ENCODE measurements around the gene ARFGAP3. TPM values are rescaled to one million over a fixed set of nuclear protein-coding genes. Genes with fewer than 3 reads are reported as not detected.

The ARFGAP3 gene
- total and polyA plus RNA-seq, 7 experiments from 2014 or later, result 22.9 to 38.4 (median 30.6) TPM

- Histone ChIP-seq H3K4me1 (ENCODE audit: control insufficient read depth in 2 of 2, insufficient read depth in 2 of 2, low read length in 2 of 2) (peaks cover 11 to 23% of the 10 kb centered on the region in 2 donors), H3K9me3 (ENCODE audit: control insufficient read depth in 2 of 3, low read length in 3 of 3) (no peaks in the 10 kb centered on the region), H3K27me3 (ENCODE audit: control insufficient read depth in 2 of 2, insufficient read depth in 2 of 2, low read length in 2 of 2) (no peaks in the 10 kb centered on the region), H3K36me3 (ENCODE audit: control insufficient read depth in 2 of 3, insufficient read depth in 3 of 3, low read length in 3 of 3) (peaks cover 0 to 51% (median 11%) of the 10 kb centered on the region in 3 experiments), H3K4me3 (ENCODE audit: low read length) (no peak overlapping the region), H3K27ac (ENCODE audit: low read depth, low read length) (no peak overlapping the region)
- Mint-ChIP-seq H3K27me3 (no peaks in the 10 kb centered on the region), H3K27ac (peak overlapping the region in 3 of 9 donors; percentile 9 to 30 (median 25)), H3K4me1 (peaks cover 16 to 56% (median 37%) of the 10 kb centered on the region in 7 donors), H3K4me3 (no peak overlapping the region), H3K9me3 (no peaks in the 10 kb centered on the region), H3K36me3 (peaks cover 6 to 17% (median 11%) of the 10 kb centered on the region in 5 donors)
- POLR2A ChIA-PET, result interaction anchor here (0.9 kb wide), 1 partner anchor 10 kb away, joined by 3 read pairs; no protein-coding TSS in a partner anchor
- ATAC-seq, result no peak
- CTCF ChIA-PET, result no interaction called here
- DNase-seq, result no peak
- intact Hi-C loops (cut with micrococcal nuclease), result no loop called here
These were observed 35.1 kb upstream of the ARFGAP3 start for GRCh38 chr22:42892156-42892555.

DNA sequence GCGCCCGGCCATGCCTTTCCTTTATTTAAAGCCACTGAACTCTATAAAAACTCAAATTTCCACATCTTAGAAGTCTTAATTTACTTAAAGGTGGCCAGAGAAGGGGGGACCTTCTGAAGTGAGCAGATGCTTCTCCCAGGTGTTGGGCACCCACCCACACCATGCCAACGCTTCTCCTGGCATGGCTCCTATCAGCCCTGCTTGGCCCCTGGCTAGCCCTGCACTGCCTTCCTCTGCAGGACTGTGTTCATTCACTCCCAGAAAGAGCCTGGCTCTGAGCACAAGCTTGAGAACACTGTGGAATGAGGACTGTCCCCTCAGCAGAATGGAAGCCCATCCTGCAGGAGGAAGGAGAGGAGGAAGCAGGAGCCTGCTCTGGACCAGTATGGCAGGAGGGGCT lies 34.6 kb upstream of the ARFGAP3 start:
- no peak for ATAC-seq
- Histone ChIP-seq H3K27me3 (ENCODE audit: control insufficient read depth in 2 of 2, insufficient read depth in 2 of 2, low read length in 2 of 2) (no peaks in the 10 kb centered on the region), H3K4me3 (ENCODE audit: low read length) (no peak overlapping the region), H3K36me3 (ENCODE audit: control insufficient read depth in 2 of 3, insufficient read depth in 3 of 3, low read length in 3 of 3) (peaks cover 0 to 55% (median 11%) of the 10 kb centered on the region in 3 experiments), H3K4me1 (ENCODE audit: control insufficient read depth in 2 of 2, insufficient read depth in 2 of 2, low read length in 2 of 2) (peaks cover 11 to 23% of the 10 kb centered on the region in 2 donors), H3K27ac (ENCODE audit: low read depth, low read length) (no peak overlapping the region), H3K9me3 (ENCODE audit: control insufficient read depth in 2 of 3, low read length in 3 of 3) (no peaks in the 10 kb centered on the region)
- no peaks in the 10 kb centered on the region for H3K27me3 Mint-ChIP-seq
- H3K9me3 Mint-ChIP-seq, result no peaks in the 10 kb centered on the region
- intact Hi-C loops (cut with micrococcal nuclease), result no loop called here
- no peak for DNase-seq
- peak overlapping the region in 2 of 9 donors; percentile 9 to 18 for H3K27ac Mint-ChIP-seq
- peaks cover 16 to 54% (median 35%) of the 10 kb centered on the region in 7 donors for H3K4me1 Mint-ChIP-seq
- ChIA-PET POLR2A (interaction anchor here (0.9 kb wide), 1 partner anchor 10 kb away, joined by 3 read pairs; no protein-coding TSS in a partner anchor), CTCF (no interaction called here)
- H3K4me3 Mint-ChIP-seq, result no peak overlapping the region
- H3K36me3 Mint-ChIP-seq, result peaks cover 6 to 17% (median 11%) of the 10 kb centered on the region in 5 donors

- no peaks in the 10 kb centered on the region for H3K27me3 ChIP-seq (ENCODE audit: control insufficient read depth in 2 of 2, insufficient read depth in 2 of 2, low read length in 2 of 2)
- H3K9me3 Mint-ChIP-seq, result no peaks in the 10 kb centered on the region
- H3K36me3 Mint-ChIP-seq, result peaks cover 6 to 17% (median 11%) of the 10 kb centered on the region in 5 donors
- ATAC-seq, result no peak
- intact Hi-C loops (cut with micrococcal nuclease), result no loop called here
- H3K9me3 ChIP-seq (ENCODE audit: control insufficient read depth in 2 of 3, low read length in 3 of 3), result no peaks in the 10 kb centered on the region
- peaks cover 0 to 62% (median 11%) of the 10 kb centered on the region in 3 experiments for H3K36me3 ChIP-seq (ENCODE audit: control insufficient read depth in 2 of 3, insufficient read depth in 3 of 3, low read length in 3 of 3)
- H3K27ac ChIP-seq (ENCODE audit: low read depth, low read length), result no peak overlapping the region
- ChIA-PET CTCF (no interaction called here), POLR2A (interaction anchor here (0.9 kb wide), 1 partner anchor 11 kb away, joined by 3 read pairs; no protein-coding TSS in a partner anchor)
- H3K4me3 ChIP-seq (ENCODE audit: low read length), result no peak overlapping the region
- peaks cover 16 to 47% (median 28%) of the 10 kb centered on the region in 7 donors for H3K4me1 Mint-ChIP-seq
- H3K27ac Mint-ChIP-seq, result peak overlapping the region in 1 of 9 donors; percentile 60
- no peaks in the 10 kb centered on the region for H3K27me3 Mint-ChIP-seq
- DNase-seq, result no peak
- peaks cover 11 to 17% of the 10 kb centered on the region in 2 donors for H3K4me1 ChIP-seq (ENCODE audit: control insufficient read depth in 2 of 2, insufficient read depth in 2 of 2, low read length in 2 of 2)
- no peak overlapping the region for H3K4me3 Mint-ChIP-seq
These were observed 33.9 kb upstream of the ARFGAP3 start for GRCh38 chr22:42891008-42891407.

DNA sequence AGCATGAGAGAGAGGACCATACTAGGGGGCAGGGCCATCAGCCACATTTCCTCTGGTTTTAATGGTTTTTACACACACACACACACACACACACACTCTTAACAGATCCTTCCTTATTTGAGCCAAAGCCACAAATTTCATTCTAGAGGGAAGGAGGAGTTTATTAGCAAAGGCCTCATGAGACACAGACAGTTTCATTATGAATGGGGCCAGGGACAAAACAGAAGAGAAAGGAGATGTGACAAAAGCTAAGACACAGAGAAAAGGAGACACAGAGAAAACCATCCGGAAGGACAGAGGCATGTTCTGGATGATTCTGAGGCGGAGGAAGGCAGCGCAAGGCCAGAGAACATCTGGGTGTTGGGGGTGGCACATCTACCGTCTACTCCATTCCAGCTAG lies 32.2 kb upstream of the ARFGAP3 start:
- no peak overlapping the region for H3K27ac ChIP-seq (ENCODE audit: low read depth, low read length)
- no peaks in the 10 kb centered on the region for H3K27me3 ChIP-seq (ENCODE audit: control insufficient read depth in 2 of 2, insufficient read depth in 2 of 2, low read length in 2 of 2)
- DNase-seq (no peak), ATAC-seq (peak; percentile 81)
- ChIA-PET CTCF (no interaction called here), POLR2A (no interaction called here)
- no peaks in the 10 kb centered on the region for H3K9me3 Mint-ChIP-seq
- H3K36me3 Mint-ChIP-seq, result peaks cover 6 to 22% (median 11%) of the 10 kb centered on the region in 5 donors
- H3K9me3 ChIP-seq (ENCODE audit: control insufficient read depth in 2 of 3, low read length in 3 of 3), result no peaks in the 10 kb centered on the region
- intact Hi-C loops (cut with micrococcal nuclease), result no loop called here
- peaks cover 5 to 31% (median 11%) of the 10 kb centered on the region in 7 donors for H3K4me1 Mint-ChIP-seq
- no peak overlapping the region for H3K4me3 ChIP-seq (ENCODE audit: low read length)
- H3K36me3 ChIP-seq (ENCODE audit: control insufficient read depth in 2 of 3, insufficient read depth in 3 of 3, low read length in 3 of 3), result peaks cover 0 to 79% (median 12%) of the 10 kb centered on the region in 3 experiments
- H3K27me3 Mint-ChIP-seq, result no peaks in the 10 kb centered on the region
- H3K4me3 Mint-ChIP-seq, result peak overlapping the region in 1 of 10 donors; percentile 43
- H3K27ac Mint-ChIP-seq, result peak overlapping the region in 4 of 9 donors; percentile 8 to 60 (median 42)
- H3K4me1 ChIP-seq (ENCODE audit: control insufficient read depth in 2 of 2, insufficient read depth in 2 of 2, low read length in 2 of 2), result peaks cover 0 to under 1% of the 10 kb centered on the region in 2 donors

DNA sequence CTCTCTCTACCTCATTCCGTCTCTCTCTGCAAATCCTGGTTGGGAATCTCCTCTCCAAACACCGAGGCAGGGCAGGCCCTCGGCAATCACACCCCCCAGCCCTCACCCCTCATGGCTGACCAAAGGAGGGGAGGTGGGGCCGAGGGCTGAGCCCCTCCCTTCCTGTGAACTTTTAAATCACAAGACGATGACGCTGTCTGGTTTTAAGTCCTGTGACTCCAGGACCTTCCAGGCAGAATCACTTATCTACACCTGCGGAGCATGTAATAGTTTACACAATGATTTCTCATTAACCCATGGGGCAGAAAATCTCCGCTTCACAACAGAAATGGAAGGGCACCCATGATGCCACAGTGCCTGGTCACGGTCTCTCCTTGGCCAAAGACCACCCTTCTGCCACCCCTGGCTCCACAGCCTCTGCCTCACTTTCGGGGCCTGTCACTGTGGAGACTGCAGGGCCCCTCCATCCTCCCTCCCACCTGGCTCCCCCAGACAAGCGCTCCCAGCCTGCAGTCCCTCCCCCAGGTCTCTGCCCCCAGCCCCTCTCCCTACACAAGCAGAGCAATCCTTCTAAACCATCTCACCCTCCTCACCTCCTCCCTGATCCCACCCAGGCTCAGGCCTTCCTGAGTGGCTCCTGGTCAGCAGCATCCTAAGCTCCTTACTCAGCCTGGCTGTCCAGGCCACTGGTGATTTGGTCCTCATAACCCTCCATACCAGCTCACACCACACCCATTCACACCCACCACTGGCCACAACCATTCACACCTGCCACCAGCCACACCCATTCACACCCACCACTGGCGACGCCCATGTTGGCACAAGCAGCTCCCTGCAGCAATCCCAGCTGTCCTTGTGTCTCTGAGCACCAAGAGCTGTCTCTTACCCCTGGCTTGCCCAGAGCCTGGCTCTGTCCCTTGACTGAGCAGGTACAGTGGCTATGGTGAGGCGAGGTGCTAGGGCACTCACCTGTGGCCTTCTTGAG lies 30.7 kb upstream of the ARFGAP3 start:
- H3K4me1 ChIP-seq (ENCODE audit: control insufficient read depth in 2 of 2, insufficient read depth in 2 of 2, low read length in 2 of 2), result no peaks in the 10 kb centered on the region
- no peak overlapping the region for H3K27ac ChIP-seq (ENCODE audit: low read depth, low read length)
- ATAC-seq (no peak), DNase-seq (no peak)
- no peaks in the 10 kb centered on the region for H3K9me3 ChIP-seq (ENCODE audit: control insufficient read depth in 2 of 3, low read length in 3 of 3)
- H3K36me3 ChIP-seq (ENCODE audit: control insufficient read depth in 2 of 3, insufficient read depth in 3 of 3, low read length in 3 of 3), result peaks cover 0 to 87% (median 20%) of the 10 kb centered on the region in 3 experiments
- Mint-ChIP-seq H3K4me3 (no peak overlapping the region), H3K36me3 (peaks cover 6 to 28% (median 12%) of the 10 kb centered on the region in 5 donors), H3K9me3 (no peaks in the 10 kb centered on the region), H3K4me1 (peaks cover 0 to 27% (median 5%) of the 10 kb centered on the region in 7 donors), H3K27me3 (no peaks in the 10 kb centered on the region), H3K27ac (peak overlapping the region in 3 of 9 donors; percentile 1 to 84 (median 72))
- ChIA-PET CTCF (no interaction called here), POLR2A (no interaction called here)
- H3K27me3 ChIP-seq (ENCODE audit: control insufficient read depth in 2 of 2, insufficient read depth in 2 of 2, low read length in 2 of 2), result no peaks in the 10 kb centered on the region
- no peak overlapping the region for H3K4me3 ChIP-seq (ENCODE audit: low read length)
- intact Hi-C loops (cut with micrococcal nuclease), result no loop called here

DNA sequence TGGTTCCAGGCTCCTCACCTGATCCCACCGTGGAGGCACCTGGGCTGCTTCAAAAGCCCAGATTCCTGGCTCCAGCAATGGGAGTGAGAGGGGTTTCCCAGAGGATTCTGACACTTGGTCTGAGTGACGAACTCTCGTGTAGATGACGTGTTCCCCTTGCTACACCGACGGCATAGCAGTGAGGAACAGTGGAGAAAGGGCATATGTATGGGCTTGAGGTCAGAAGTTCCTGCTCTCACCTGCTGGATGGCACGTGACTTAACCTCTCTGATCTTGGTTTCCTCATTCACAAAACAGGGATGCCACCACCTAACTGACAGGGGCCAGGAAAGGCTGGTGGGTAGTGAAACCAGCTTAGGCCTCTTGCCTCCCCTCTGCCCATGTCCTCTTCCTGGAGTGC lies 30.0 kb upstream of the ARFGAP3 start:
- H3K36me3 Mint-ChIP-seq, result peaks cover 6 to 32% (median 13%) of the 10 kb centered on the region in 5 donors
- Histone ChIP-seq H3K9me3 (ENCODE audit: control insufficient read depth in 2 of 3, low read length in 3 of 3) (no peaks in the 10 kb centered on the region), H3K4me3 (ENCODE audit: low read length) (no peak overlapping the region), H3K27me3 (ENCODE audit: control insufficient read depth in 2 of 2, insufficient read depth in 2 of 2, low read length in 2 of 2) (no peaks in the 10 kb centered on the region), H3K36me3 (ENCODE audit: control insufficient read depth in 2 of 3, insufficient read depth in 3 of 3, low read length in 3 of 3) (peaks cover 0 to 87% (median 20%) of the 10 kb centered on the region in 3 experiments), H3K4me1 (ENCODE audit: control insufficient read depth in 2 of 2, insufficient read depth in 2 of 2, low read length in 2 of 2) (no peaks in the 10 kb centered on the region), H3K27ac (ENCODE audit: low read depth, low read length) (no peak overlapping the region)
- DNase-seq, result no peak
- no peak overlapping the region for H3K4me3 Mint-ChIP-seq
- no peak overlapping the region for H3K27ac Mint-ChIP-seq
- intact Hi-C loops (cut with micrococcal nuclease), result no loop called here
- H3K27me3 Mint-ChIP-seq, result no peaks in the 10 kb centered on the region
- ChIA-PET CTCF (no interaction called here), POLR2A (no interaction called here)
- no peaks in the 10 kb centered on the region for H3K9me3 Mint-ChIP-seq
- peaks cover 0 to 26% (median 5%) of the 10 kb centered on the region in 7 donors for H3K4me1 Mint-ChIP-seq
- ATAC-seq, result no peak

All from naive thymus-derived CD4-positive, alpha-beta T cell (primary cell).